K562 (cell line): Measurements from ENCODE around the gene MRPL27. TPM values are rescaled to one million over a fixed set of nuclear protein-coding genes. Genes with fewer than 3 reads are reported as not detected.
A peak's percentile ranks its signal among the peaks of the same experiment; 100 is the strongest.

Source experiments
- ATAC-seq: fragments of 200-7000 bp; cut with Tn5 transposase; 3 replicates; pipeline ENCODE4 v1.9.1; 2020; ENCODE audit warnings: moderate library complexity
- BruUV-seq: library from RNA; stranded (reverse); fragments of 400-500 nt; replicated peaks from 2 replicates; lab custom pipeline; 2021; lab: Mats Ljungman, UMichigan
- CTCF ChIA-PET: fragments of 300-600 bp; formaldehyde crosslinking; extraction: SDS; loops from one replicate; lab custom pipeline; 2021; ENCODE audit warnings: low intra/inter-chr PET ratio; lab: Yijun Ruan, JAX
- POLR2A ChIA-PET: fragments of 300-600, 350-650 bp; sonication (Branson Sonifier 250); formaldehyde crosslinking; extraction: SDS; loops from one replicate; lab custom pipeline; 2021; ENCODE audit warnings: antibody characterized with exemption, inconsistent platforms; lab: Yijun Ruan, JAX
- DNase-seq, 4 experiments: peaks; one replicate each; pipeline versions ENCODE4 v3.0.0 to v3.0.0-alpha.2; 2011 to 2018; ENCODE audit warnings: low spot score in 3 of 4, mixed read lengths in 3 of 4; ENCODE audit errors: extremely low read depth in 1 of 4
- FAIRE-seq: peaks from 2 replicates; lab custom pipeline; 2011; peaks lifted over from hg19 to GRCh38; lab: Jason Lieb, UNC
- H2AFZ ChIP-seq: 2 replicates; pipeline ENCODE4 v1.6.0; 2011; ENCODE audit warnings: low read depth, low read length, control low read depth, inconsistent platforms
- H3K27ac ChIP-seq: fragments of 200-600 bp; 3 replicates; pipeline ENCODE4 v1.8.0; 2011; ENCODE audit warnings: low read depth, mild to moderate bottlenecking, control low read depth, inconsistent platforms, low read length, moderate library complexity, mixed read lengths; ENCODE audit errors: extremely low read depth
- H3K27me3 ChIP-seq, 2 experiments: fragments of 300-600 bp in 1 of 2; 2 replicates in 1 of 2; 3 replicates in 1 of 2; pipeline versions ENCODE4 v1.6.0 to v1.8.0; 2011; ENCODE audit warnings: inconsistent platforms in 2 of 2, low read length in 2 of 2, mild to moderate bottlenecking in 1 of 2, mixed read lengths in 1 of 2, moderate library complexity in 1 of 2; ENCODE audit not compliant: control insufficient read depth in 2 of 2, insufficient read depth in 2 of 2
- H3K36me3 ChIP-seq: fragments of 300-600 bp; 3 replicates; pipeline ENCODE4 v1.8.0; 2011; ENCODE audit warnings: mild to moderate bottlenecking, low read length, inconsistent platforms; ENCODE audit not compliant: control insufficient read depth, insufficient read depth
- H3K4me1 ChIP-seq, 2 experiments: fragments of 200-600 bp in 1 of 2; replicated peaks in 1 of 2; 2 replicates in 1 of 2; 3 replicates in 1 of 2; pipeline versions ENCODE4 v1.5.1 to v1.8.0; 2011; ENCODE audit warnings: inconsistent platforms in 2 of 2, low read length in 2 of 2, mild to moderate bottlenecking in 1 of 2, mixed read lengths in 1 of 2, moderate library complexity in 1 of 2; ENCODE audit not compliant: control insufficient read depth in 2 of 2, insufficient read depth in 2 of 2
- H3K4me2 ChIP-seq: 2 replicates; pipeline ENCODE4 v1.6.1; 2011; ENCODE audit warnings: low read length, control low read depth, inconsistent platforms, mixed read lengths; ENCODE audit not compliant: insufficient read depth
- H3K4me3 ChIP-seq: fragments of 200-600 bp; sonication (generic), shearing (Covaris generic); 2 replicates; pipeline ENCODE4 v1.5.1; 2016; ENCODE audit warnings: control low read depth, inconsistent platforms
- H3K79me2 ChIP-seq: fragments of 200-600 bp; 3 replicates; pipeline ENCODE4 v1.8.0; 2011; ENCODE audit warnings: low read length, inconsistent platforms; ENCODE audit not compliant: control insufficient read depth, insufficient read depth
- H3K9ac ChIP-seq, 2 experiments: 2 replicates each; pipeline versions ENCODE4 v1.6.0 to v1.6.1; 2011; ENCODE audit warnings: low read depth in 2 of 2, low read length in 2 of 2, control low read depth in 1 of 2, inconsistent platforms in 1 of 2, mild to moderate bottlenecking in 1 of 2, mixed read lengths in 1 of 2; ENCODE audit not compliant: insufficient read depth in 1 of 2
- H3K9me1 ChIP-seq: one replicate; pipeline ENCODE4 v1.6.0; 2011; ENCODE audit warnings: inconsistent platforms, mild to moderate bottlenecking, low read length, moderate library complexity; ENCODE audit not compliant: control insufficient read depth, insufficient read depth
- H3K9me3 ChIP-seq: replicated peaks from 2 replicates; pipeline ENCODE4 v1.5.1; 2011; ENCODE audit warnings: low read depth, low read length, inconsistent platforms; ENCODE audit not compliant: control insufficient read depth, insufficient read depth
- H4K20me1 ChIP-seq: replicated peaks from 2 replicates; pipeline ENCODE4 v1.6.1; 2011; ENCODE audit warnings: low read length, inconsistent platforms, mixed read lengths; ENCODE audit not compliant: control insufficient read depth, insufficient read depth
- FOSL1 ChIP-seq: fragments of 200-800 bp; sonication (Bioruptor generic); conservative IDR thresholded peaks from 2 replicates; pipeline ENCODE4 v1.6.1; 2016; ENCODE audit warnings: missing genetic modification characterization, missing compliant biosample characterization
- NFIC ChIP-seq: fragments of 450-650 bp; IDR thresholded peaks from 2 replicates; pipeline ENCODE4 v1.6.1; 2017; ENCODE audit warnings: mild to moderate bottlenecking, inconsistent platforms
- WGBS: fragments of 100-300 bp; shearing (Covaris generic); methylation state at CpG from one replicate; pipeline ENCODE4 v1.1.6; 2016; ENCODE audit warnings: low coverage, mixed read lengths; ENCODE audit not compliant: insufficient coverage; ENCODE audit errors: missing lambda C conversion rate; 5-methylcytosine and 5-hydroxymethylcytosine counted together
- in situ Hi-C: fragments of 300-500 bp; cut with MboI; formaldehyde crosslinking; loops from 4 replicates; pipeline ENCODE4 v1.15.0; 2018; ENCODE audit warnings: inconsistent platforms, mixed read lengths
- intact Hi-C: fragments of 100-400 bp; cut with micrococcal nuclease; formaldehyde crosslinking; loops from 2 replicates; pipeline ENCODE4 v1.14.2; 2022
- polyA plus RNA-seq, 8 experiments: library from polyadenylated mRNA; depleted of rRNA in 4 of 8; stranded (reverse) in 5 of 8; unstranded in 3 of 8; fragments of >200 nt; fragmentation: Nextera tagmentation in 2 of 8; fragmentation: Illumina TruSeq in 1 of 8; extraction: Ambion mirVana in 2 of 8; extraction: Trizol in 1 of 8; gene quantifications; 2 replicates each; pipeline versions ENCODE4 v1.2.1 to v1.2.3, GENCODE V29; 2011 to 2014; ENCODE audit warnings: inconsistent platforms in 1 of 8, missing spikeins in 1 of 8
- total RNA-seq, 7 experiments: library from RNA; depleted of rRNA in 6 of 7; stranded (reverse); fragments of >200 nt in 6 of 7; fragmentation: Illumina TruSeq in 2 of 7; extraction: Trizol in 2 of 7; gene quantifications; 2 replicates each; pipeline versions ENCODE4 v1.2.1 to v1.2.3, GENCODE V29; 2011 to 2021; ENCODE audit warnings: low replicate concordance in 1 of 7
- TF ChIP-seq, protein P1 (sequence below): sonication (generic); formaldehyde crosslinking; IDR thresholded peaks from 2 replicates; pipeline ENCODE4 v1.8.0; 2022; ENCODE audit warnings: mild to moderate bottlenecking, missing genetic modification reagents, borderline replicate concordance

The MRPL27 gene
- total and polyA plus RNA-seq, 9 of the 15 experiments (the other 6 are each of a cell fraction or from before 2014, with no cell fraction given) = 96.3 to 401 (median 142) TPM

DNA sequence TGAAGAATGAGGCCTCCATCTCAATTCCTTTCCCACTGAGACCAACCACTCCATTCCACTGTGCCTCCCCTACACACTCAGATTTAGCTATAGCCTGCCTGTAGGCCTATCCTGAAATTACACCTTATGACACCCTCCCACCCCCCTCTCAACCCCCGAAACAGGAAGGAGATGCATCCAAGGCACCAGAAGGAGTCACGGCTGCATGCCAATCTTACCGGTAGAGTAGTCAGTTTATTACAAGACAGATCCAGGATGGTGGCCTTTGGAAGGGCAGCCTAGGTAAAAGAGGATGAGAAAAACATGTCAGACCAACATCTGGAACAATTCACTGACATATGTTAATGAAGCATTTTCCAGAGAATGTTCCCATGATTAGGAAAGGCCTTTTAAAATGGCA, 21.7 kb upstream of the MRPL27 start:
- ChIA-PET CTCF (no interaction called here), POLR2A (interaction anchor here (0.9 to 6.4 kb wide), 2 partner anchors 12 to 140 kb away, joined by 3 to 129 read pairs; no protein-coding TSS in a partner anchor)
- in situ Hi-C loops = no loop called here
- H3K4me1 ChIP-seq = peaks cover 16 to 23% of the 10 kb centered on the region in 2 experiments; a peak in 4 of 5 replicates
- H3K4me3 ChIP-seq = no peak overlapping the region; the same call in 1 of the 2 replicates
- ATAC-seq = no peak
- peaks cover 63% of the 10 kb centered on the region for H3K79me2 ChIP-seq
- DNase-seq = peak in 2 of 4 experiments; percentile 27 to 43
- H3K9me1 ChIP-seq = no peaks in the 10 kb centered on the region
- 0 out of 2 replicates have a peak, but pooled peaks cover 16% of the 10 kb centered on the region for H4K20me1 ChIP-seq
- no peaks in the 10 kb centered on the region for H3K9me3 ChIP-seq
- no peak for FAIRE-seq
- H3K36me3 ChIP-seq = peaks cover 65% of the 10 kb centered on the region
- no peak overlapping the region for H2AFZ ChIP-seq
- peak overlapping the region; percentile 15 to 98; a peak in 1 of 4 replicates for H3K9ac ChIP-seq
- no peaks in the 10 kb centered on the region for H3K27me3 ChIP-seq
- TF ChIP-seq NFIC (peak; percentile 63), FOSL1 (no peak)
- TF ChIP-seq, protein P1, sequence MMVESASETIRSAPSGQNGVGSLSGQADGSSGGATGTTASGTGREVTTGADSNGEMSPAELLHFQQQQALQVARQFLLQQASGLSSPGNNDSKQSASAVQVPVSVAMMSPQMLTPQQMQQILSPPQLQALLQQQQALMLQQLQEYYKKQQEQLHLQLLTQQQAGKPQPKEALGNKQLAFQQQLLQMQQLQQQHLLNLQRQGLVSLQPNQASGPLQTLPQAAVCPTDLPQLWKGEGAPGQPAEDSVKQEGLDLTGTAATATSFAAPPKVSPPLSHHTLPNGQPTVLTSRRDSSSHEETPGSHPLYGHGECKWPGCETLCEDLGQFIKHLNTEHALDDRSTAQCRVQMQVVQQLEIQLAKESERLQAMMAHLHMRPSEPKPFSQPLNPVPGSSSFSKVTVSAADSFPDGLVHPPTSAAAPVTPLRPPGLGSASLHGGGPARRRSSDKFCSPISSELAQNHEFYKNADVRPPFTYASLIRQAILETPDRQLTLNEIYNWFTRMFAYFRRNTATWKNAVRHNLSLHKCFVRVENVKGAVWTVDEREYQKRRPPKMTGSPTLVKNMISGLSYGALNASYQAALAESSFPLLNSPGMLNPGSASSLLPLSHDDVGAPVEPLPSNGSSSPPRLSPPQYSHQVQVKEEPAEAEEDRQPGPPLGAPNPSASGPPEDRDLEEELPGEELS = no peak
- TF ChIP-seq, all 486 proteins: peak for 1
- Histone ChIP-seq H3K4me2 (peak overlapping the region; percentile 93), H3K27ac (no peak overlapping the region)
- intact Hi-C loops = no loop called here
- 14% methylated on average over 3 of the region's 3 CpGs for WGBS
- BruUV-seq = no TSS peak
